Esophagus muscularis mucosa (tissue), 4 donors: Measurements from ENCODE around the gene HPS4.

Source experiments
- EP300 ChIP-seq: sonication (generic); formaldehyde crosslinking; IDR thresholded peaks from one replicate; pipeline ENCODE4 v1.6.1; 2017; ENCODE audit warnings: antibody characterized with exemption
- POLR2A ChIP-seq: fragments of 450-650 bp; IDR thresholded peaks from one replicate; pipeline ENCODE4 v1.6.1; 2017; ENCODE audit warnings: antibody characterized with exemption, moderate library complexity, mild to moderate bottlenecking, low read depth
- TF ChIP-seq, protein P1 (sequence below), 3 experiments: fragments of 200-600 bp in 2 of 3; fragments of 450-650 bp in 1 of 3; sonication (generic) in 2 of 3; IDR thresholded peaks; one replicate each; pipeline ENCODE4 v1.5.1; 2017 to 2019; ENCODE audit warnings: antibody characterized with exemption in 3 of 3, mild to moderate bottlenecking in 2 of 3, moderate library complexity in 1 of 3

DNA sequence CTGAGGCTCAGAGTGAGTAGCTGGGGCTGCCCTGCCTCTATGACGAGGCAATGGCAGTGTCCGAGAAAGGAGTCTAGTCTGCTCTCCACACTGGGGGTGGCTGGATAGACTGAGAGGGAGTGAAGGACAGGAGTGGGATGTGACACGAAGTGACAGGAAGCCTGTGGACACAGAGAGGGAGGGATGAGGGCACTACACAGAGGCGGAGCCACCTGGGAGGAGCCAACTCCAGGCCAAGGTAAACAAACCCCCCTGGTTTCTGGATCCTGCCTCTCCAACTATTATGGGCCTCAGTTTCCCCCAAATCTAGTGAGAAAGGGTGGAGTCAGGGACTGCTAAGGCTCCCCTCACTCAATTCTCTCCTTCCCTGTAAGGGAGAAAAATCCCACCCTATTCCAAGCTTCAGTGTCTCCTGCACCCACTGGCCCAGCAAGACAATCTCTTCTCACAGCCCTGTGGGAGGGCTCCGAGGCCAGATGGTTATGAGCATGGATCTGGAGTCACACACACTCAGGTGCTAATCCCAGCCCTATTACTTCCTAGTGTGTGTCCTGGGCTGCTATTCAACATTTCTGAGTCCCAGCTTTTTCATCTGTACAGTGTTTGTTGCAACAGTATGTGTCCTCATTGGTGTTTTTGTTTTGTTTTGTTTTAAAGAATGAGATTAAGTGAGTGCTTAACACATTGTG, 29.6 kb downstream of the HPS4 start:
- TF ChIP-seq, protein P1, sequence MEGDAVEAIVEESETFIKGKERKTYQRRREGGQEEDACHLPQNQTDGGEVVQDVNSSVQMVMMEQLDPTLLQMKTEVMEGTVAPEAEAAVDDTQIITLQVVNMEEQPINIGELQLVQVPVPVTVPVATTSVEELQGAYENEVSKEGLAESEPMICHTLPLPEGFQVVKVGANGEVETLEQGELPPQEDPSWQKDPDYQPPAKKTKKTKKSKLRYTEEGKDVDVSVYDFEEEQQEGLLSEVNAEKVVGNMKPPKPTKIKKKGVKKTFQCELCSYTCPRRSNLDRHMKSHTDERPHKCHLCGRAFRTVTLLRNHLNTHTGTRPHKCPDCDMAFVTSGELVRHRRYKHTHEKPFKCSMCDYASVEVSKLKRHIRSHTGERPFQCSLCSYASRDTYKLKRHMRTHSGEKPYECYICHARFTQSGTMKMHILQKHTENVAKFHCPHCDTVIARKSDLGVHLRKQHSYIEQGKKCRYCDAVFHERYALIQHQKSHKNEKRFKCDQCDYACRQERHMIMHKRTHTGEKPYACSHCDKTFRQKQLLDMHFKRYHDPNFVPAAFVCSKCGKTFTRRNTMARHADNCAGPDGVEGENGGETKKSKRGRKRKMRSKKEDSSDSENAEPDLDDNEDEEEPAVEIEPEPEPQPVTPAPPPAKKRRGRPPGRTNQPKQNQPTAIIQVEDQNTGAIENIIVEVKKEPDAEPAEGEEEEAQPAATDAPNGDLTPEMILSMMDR (IDR thresholded peaks at IDR 0.05) = no peak
- no peak for TF ChIP-seq POLR2A
- no peak for TF ChIP-seq EP300
